HG02884 (cell line): ENCODE data around the gene TP53I11.

Experiments
- ATAC-seq: cut with Tn5 transposase; IDR thresholded peaks from one replicate; pipeline ENCODE4 v1.9.1; 2021; ENCODE audit warnings: mild to moderate bottlenecking, moderate library complexity; ENCODE audit not compliant: unreplicated experiment

TP53I11 gene, protein sequence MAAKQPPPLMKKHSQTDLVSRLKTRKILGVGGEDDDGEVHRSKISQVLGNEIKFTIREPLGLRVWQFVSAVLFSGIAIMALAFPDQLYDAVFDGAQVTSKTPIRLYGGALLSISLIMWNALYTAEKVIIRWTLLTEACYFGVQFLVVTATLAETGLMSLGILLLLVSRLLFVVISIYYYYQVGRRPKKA

GRCh38 chr11:44950625-44951476 lies at the start of gene TP53I11:
TP53I11 (minus strand) TSS chr11:44950883; CDS start chr11:44938335, 12,548 bp downstream.
- ATAC-seq = no peak

DNA sequence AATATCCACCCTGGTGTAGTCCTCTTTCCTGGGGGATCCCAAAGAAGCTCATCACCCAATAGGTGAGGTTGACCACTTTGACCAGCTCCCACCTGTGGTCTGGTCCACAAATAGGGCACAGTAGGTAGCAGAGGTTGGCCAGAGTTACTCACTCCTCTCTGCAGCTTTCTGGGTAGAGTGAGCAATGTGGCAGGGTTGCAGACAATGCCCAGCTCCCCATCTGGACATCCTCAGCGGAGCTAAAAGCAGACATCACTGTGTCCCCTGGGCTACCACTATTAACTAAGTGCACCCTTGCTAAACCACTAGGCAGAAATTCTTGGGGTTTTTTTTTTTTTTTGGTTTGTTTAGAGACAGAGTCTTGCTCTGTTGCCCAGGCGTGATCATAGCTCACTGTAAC lies 48.4 kb upstream of the TP53I11 start:
- no peak for ATAC-seq

- no peak for ATAC-seq
Observed at GRCh38 chr11:44998051-44998450, 47.4 kb upstream of the TP53I11 start.

- no peak for ATAC-seq
Observed at GRCh38 chr11:44997566-44997965, 46.9 kb upstream of the TP53I11 start.

GRCh38 chr11:44994753-44995152 lies 44.1 kb upstream of the TP53I11 start:
- ATAC-seq = no peak

- ATAC-seq = no peak
Observed at GRCh38 chr11:44993971-44994704, 43.5 kb upstream of the TP53I11 start.

- no peak for ATAC-seq
Observed at GRCh38 chr11:44992774-44993173, 42.1 kb upstream of the TP53I11 start.

DNA sequence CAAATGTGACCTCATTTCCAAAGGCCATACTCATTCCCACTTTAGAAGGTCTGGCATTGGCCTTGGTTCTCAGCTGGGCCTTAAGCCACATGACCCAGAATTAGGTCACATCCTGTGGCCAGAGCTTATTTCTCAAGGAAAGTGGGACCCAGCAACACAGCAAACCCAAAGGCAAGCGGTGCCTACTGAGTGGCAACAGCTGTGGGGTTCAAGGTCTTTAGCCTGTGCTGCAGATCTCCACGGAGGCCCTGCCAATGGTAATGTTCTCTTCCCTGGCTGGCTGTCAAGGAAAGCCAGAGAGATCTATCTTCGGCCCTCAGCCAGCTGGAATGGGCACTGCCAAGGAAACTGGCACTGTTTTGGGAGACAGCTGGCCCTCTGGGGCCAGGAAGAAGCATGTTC lies 41.5 kb upstream of the TP53I11 start:
- no peak for ATAC-seq

DNA sequence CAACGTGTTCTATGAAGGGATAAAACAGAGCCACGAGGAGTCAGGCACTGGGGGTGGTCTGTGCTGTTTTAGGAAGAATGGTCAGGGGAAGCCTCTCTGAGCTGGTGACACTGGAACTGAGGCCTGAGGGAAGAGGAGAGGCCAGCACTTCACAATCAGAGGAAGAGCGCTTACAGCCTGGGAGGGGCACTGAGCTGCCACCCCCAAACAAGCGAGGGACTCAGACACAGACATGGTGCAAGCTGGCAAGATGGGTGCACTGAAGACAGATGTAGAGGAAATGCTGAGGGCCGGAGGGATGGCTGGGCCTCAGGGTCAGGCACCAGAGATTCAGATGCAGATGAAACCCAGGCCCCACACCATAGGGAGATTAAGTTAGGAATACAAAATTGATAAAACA lies 40.0 kb upstream of the TP53I11 start:
- no peak for ATAC-seq

- no peak for ATAC-seq
Observed at GRCh38 chr11:44989831-44990566, 39.3 kb upstream of the TP53I11 start.

DNA sequence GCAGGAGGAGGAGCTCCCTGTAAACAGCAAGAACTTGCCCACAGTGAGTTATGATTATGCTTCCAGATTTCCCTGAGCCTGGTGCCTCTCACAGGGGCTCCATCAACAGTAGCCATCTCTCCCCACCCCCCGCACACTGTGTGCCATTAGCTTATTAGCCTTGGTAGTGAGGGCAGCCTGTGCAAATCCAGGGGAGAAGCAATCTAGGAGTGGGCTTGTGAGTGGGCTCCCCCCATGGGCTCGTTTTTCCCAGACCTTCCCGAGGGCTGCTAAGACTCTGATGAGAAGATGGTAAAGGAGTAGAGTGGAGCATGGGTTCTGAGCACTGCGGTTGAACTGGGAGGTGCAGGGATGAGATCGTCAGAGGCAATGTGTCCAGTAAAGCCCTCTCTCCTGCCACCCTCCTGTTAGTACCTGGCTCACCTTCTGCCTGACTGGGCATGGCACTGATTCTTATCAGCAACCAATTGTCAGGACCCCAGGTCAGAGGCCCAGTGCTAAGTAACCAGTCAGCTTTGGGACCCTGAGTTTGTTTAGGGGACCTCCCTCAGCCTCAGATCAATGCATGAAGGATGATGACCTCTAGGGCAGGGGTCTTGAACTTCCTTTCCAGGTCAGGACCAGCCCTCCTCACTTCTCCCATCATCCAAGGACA lies 38.4 kb upstream of the TP53I11 start:
- ATAC-seq = no peak

GRCh38 chr11:44988111-44988510 lies 37.4 kb upstream of the TP53I11 start:
- no peak for ATAC-seq

DNA sequence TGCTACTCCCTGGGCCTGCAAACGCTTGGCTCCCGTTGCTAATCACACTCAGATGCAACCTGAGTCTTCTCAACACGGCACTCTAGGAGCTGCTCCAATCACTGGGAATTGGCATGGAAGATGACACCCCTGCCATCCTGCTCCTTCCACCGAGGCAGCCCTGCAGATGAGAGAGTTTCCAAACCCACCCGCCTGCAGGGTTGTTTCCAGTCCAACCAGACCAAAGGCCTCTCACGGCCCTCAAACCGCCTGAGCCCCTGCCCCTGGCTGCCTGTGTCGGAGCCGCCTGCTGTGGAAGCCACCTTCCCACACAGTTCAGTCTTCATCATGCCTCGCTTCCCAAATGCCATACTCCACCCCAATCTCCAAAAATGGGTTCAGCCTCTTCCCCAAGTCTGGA lies 36.8 kb upstream of the TP53I11 start:
- no peak for ATAC-seq

DNA sequence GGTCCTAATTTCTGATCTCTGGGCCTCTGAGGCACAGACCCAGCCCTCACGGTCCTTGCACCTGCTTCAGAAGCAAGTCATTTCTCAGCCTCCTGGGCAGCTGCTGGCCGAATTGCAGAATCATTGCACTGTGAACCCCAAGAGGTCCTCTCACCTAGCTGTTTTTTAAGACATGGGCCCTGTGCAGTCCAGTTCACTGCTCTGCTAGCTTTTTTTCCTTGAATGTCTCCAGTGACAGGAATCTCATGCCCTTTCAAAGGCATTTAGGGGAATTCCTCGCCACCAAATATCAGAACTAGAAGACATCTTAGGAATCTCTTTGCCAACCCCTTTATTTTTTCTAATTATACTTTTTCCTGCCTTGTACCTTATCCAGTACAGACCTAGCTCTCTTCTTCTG lies 35.6 kb upstream of the TP53I11 start:
- ATAC-seq = no peak

DNA sequence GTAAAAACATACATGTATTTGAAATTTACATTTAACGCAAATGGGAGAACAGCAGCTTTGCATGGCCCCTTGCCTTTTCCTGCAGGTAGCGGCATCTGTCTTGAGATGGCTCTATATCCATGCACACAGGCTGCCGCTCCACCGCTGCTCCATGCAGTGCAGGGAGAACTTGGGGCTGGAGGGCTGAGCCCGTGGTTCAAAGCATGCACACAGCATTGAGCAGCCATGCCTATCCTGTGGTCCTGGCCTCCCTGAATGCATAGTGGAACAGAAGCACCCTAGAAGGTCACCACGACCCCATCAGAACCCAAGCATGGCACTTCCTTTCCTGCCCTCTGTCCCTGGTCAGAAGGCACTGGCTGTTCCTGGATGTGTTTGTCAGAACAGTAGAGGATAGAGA lies 35.0 kb upstream of the TP53I11 start:
- no peak for ATAC-seq

- ATAC-seq = no peak
Observed at GRCh38 chr11:44983786-44984185, 33.1 kb upstream of the TP53I11 start.

DNA sequence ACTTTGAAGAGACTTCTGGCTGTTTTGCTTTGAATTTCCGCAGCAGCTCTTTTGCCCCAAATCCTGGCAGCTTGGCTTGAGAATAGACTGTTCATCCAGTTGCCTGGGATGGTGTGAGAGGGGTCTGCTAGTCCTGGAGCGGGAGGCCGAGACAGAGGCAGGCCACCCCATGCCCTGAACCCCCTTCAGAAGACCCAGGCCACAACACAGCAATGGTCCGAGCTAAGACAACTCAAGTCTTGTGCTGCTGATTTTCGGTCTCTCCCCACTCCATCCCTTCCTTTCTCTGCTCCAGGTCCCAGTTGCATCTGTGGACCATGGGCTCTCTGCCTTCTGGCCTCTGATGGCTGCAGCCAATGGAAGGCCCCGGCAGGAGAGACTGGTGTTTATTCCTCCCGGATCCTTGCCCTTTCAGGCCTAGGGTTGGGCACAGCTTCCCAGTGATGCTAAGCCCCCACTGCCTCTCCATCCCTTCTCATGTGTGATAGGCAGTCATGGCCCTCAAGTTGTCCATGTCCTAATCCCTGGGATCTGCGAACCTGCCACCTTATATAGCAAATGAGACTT lies 31.9 kb upstream of the TP53I11 start:
- no peak for ATAC-seq

GRCh38 chr11:44980533-44981427 lies 30.1 kb upstream of the TP53I11 start:
- ATAC-seq = no peak
